GM18868 (cell line): ENCODE measurements around the gene SEZ6L2.
"Not testable (repeated sequence)": the region's sequence is repeated elsewhere in the genome, so short reads cannot be mapped to it uniquely, and the experiment has no call there.

Source experiments
- ATAC-seq: cut with Tn5 transposase; IDR thresholded peaks from one replicate; pipeline ENCODE4 v1.9.1; 2021; ENCODE audit warnings: mild to moderate bottlenecking, moderate library complexity; ENCODE audit not compliant: unreplicated experiment

Gene SEZ6L2

GRCh38 chr16:29910819-29911675, 11.7 kb upstream of the SEZ6L2 start:
- ATAC-seq: no peak

DNA sequence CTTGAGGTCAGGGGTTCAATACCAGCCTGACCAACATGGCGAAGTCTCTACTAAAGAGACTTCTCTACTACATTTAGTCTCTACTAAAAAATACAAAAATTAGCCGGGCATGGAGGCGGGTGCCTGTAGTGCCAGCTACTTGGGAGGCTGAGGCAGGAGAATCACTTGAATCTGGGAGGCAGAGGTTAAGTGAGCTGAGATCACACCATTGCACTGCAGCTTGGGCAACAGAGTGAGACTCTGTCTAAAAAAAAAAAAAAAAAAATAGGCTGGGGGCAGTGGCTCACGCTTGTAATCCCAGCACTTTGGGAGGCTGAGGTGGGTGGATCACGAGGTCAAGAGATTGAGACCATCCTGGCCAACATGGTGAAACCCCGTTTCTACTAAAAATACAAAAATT, 10.5 kb upstream of the SEZ6L2 start:
- not testable (repeated sequence) for ATAC-seq

- ATAC-seq: no peak
These were observed 10.0 kb upstream of the SEZ6L2 start for GRCh38 chr16:29909391-29909790.

DNA sequence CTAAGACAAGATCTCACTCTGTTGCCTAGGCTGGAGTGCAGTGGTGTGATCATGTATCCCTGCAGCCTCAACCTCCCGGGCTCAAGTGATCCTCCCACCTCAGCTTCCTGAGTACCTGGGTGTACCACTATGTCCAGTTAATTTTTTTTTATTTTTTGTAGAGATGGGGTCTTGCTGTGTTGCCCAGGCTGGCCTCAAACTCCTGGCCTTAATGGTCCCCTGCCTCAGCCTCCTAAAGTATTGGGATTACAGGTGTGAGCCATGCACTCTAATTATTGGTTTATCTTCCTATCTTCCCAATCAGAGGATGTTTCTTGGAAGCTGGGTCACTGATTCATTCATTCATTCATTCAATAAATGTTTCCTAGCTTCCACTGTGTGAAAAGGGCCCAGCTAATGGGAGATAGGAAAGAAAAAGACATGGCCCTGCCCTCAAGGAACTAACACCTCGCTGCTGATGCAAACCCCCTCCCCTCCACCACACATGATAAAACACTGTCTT, 9.4 kb upstream of the SEZ6L2 start:
- no peak for ATAC-seq

DNA sequence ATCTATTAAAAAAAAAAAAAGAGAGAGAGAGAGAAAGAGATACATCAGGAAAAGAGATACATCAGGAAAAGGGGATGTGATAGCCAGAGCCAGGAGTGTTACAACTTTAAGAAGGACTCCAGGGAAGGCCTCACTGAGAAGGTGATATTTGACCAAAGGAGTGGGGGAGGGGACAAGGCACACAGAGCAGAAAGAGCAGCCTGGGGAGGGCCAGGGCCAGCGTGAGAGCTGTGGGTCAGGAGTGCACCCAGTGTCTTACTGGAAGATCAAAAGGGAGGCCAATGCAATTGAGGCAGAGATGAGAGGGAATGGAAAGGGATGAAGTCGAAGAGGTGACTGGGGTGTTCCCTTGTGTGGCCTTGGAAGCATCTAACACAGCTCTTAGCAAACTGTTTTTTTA, 8.6 kb upstream of the SEZ6L2 start:
- ATAC-seq: no peak

GRCh38 chr16:29906520-29907244, 7.3 kb upstream of the SEZ6L2 start:
- no peak for ATAC-seq

DNA sequence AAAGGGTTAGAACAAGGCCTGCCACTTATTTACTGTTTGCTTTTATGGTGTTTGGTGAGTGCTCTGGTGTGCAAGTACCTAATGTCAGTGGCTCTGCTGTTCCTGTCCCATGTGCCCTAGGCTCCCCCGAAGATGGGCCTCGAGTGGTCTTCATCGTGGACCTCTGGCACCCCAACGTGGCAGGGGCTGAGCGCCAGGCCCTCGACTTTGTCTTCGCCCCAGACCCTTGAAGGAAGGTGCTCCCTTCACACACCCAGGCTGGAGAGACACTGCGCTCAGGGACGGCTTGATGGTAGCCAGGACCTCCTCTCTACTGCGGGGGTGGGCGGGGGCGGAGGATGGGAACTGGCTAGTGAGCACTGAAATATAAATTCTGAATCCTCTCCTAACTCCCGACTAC, 6.3 kb upstream of the SEZ6L2 start:
- ATAC-seq: no peak

DNA sequence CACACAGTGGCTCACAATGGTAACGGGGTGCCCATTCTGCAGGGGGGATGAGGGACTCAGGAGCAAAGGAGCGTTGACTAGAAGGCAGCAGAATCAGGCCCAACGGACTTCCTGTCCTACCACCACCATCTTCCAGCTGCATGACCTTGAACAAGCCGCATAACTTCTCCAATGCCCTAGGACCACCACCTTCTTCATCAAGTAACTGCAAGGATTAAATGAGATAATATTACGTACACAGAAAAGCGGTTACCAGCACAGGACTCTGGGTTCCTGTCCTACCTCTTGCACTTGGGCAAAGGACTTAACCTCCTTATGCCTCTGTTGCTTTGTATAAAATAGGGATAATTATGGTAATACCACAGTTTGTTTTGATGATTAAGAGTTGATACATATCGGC, 5.6 kb upstream of the SEZ6L2 start:
- ATAC-seq: no peak

- no peak for ATAC-seq
These were observed 4.2 kb upstream of the SEZ6L2 start for GRCh38 chr16:29903590-29903989.

DNA sequence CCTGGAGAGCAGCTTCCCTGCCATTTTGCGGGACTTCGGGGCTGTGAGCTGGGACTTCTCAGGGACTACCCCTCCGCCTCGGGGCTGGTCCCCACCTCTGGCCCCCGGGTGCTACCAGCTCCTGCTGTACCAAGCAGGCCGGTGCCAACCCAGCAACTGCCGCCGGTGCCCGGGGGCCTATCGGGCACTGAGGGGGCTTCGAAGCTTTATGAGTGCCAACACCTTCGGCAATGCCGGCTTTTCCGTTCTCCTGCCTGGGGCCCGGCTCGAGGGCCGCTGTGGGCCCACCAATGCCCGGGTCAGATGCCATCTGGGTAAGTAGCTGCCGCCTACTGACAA, 2.2 kb upstream of the SEZ6L2 start:
- ATAC-seq: no peak

DNA sequence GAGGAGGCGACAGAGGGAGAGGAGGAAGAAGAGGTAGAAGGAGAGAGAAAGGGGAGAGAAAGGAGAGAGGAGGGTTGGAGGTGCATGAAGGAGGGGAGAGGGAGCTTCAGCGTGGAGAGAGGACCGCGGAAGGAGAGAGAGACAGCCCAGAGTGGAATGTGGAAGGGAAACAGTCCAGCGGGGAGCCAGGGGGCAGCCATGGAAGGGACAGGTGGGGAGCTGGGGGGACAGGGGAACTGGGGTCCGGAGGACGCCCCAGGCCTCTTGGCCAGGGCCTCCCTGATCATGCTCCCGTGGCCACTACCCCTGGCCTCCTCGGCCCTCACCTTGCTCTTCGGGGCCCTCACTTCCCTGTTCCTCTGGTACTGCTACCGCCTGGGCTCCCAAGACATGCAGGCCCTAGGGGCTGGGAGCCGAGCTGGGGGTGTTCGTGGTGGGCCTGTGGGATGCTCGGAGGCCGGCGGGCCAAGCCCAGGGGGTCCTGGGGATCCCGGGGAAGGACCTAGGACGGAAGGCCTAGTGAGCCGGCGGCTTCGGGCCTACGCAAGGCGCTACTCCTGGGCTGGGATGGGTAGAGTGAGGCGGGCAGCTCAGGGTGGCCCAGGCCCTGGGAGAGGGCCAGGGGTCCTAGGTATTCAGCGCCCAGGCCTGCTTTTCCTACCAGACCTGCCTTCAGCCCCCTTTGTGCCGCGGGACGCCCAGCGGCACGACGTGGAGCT, 1.7 kb upstream of the SEZ6L2 start:
- ATAC-seq: no peak

- no peak for ATAC-seq
These were observed 945 bp upstream of the SEZ6L2 start, which contains the start of gene ASPHD1 for GRCh38 chr16:29900102-29900887. ASPHD1 (plus strand) TSS chr16:29900488; CDS start chr16:29900972, 484 bp downstream.

- no peak for ATAC-seq
These were observed 390 bp downstream of the SEZ6L2 start for GRCh38 chr16:29898804-29899515.

DNA sequence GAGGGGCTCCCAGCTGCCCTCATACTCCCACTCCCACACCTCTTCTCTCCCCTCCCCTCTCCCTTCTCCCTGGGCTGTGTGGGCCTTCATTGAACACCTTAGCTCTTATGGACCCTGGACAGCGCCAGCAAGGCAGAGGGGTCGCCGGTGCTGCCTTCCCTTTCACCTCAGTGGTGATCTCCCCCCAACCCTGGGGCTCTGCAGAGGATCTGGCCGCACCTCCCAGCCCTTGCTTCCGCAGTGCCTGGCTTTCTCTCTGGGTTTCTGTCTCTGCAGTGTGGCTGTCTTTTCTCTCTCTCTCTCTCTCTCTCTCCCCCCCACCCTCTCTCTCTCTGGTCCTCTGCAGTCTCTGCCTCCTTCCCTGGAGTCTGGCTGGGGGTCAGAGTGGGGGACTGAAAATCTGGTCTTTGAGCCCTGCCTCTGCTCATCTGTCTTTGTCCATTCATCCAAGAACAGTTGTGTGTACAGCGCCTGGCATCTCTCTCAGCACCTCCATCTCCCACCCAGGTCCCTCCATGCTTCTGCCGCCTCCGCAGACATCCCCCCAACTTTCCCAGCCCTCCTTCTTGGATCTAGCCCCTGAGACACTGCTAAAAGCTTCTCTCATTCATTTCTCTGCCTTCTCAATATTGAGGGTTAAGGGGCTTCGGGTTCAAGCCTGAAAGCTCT, 1.1 kb downstream of the SEZ6L2 start:
- no peak for ATAC-seq

DNA sequence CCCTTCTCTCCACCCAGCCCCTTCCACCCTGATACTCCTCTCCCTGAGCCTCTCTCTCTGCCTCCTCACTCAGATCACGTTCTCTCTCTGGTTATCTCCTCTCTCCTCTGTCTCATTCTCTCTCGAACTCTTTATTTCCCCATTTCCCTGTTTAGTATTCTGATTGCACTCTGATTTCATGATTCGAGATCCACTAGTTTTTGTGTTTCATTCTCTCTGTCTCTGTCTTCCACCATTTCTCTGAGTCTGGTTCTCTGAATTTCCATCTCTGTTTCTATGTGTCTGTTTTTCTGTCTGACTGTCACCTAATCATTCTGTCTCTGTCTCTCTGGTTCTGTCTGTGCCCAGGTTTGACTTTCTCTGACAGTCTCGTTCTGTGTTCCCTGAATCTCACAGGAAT, 2.0 kb downstream of the SEZ6L2 start:
- no peak for ATAC-seq

GRCh38 chr16:29896841-29897240, 2.5 kb downstream of the SEZ6L2 start:
- ATAC-seq: no peak

GRCh38 chr16:29894352-29894751, 5.0 kb downstream of the SEZ6L2 start:
- ATAC-seq: no peak

DNA sequence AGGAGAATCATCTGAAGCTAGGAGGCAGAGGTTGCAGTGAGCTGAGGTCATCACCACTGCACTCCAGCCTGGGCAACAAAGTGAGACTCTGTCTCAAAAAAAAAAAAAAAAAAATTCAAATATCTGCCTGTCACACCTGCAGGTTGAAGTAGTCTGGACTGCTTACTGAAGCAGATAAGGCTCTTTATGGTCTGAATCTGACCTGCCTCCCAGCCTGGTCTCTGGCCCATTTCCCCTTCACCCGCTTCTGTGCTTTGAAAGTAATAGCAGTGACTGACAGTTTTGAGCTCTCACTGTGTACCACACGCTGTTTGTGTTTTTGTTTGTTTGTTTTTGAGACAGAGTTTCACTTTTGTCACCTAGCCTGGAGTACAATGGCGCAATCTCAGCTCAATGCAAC, 5.8 kb downstream of the SEZ6L2 start:
- no peak for ATAC-seq

DNA sequence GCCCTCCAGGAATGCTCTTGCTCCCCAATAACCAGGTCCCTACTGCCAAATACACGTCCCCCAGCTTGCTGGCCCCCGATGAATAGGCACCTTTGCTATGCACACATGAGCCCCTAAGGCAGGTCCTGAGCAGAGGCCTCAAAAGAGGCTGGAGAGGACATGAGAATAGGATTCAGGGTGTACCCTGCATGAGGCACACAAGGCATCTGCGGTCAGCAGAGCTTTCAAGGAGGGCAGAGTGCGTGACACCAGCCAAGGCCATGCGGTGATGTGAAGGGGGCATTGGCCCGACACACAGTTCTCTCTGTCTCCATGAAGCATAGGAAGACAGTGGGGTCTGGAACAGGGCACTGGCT, 6.9 kb downstream of the SEZ6L2 start:
- ATAC-seq: no peak
